ENCODE measurements around the gene EPHA2. TPM values are rescaled to one million over a fixed set of nuclear protein-coding genes. Genes with fewer than 3 reads are reported as not detected.

Gene EPHA2
- total RNA-seq, 1 experiment from 2014 or later = 45.6 TPM

DNA sequence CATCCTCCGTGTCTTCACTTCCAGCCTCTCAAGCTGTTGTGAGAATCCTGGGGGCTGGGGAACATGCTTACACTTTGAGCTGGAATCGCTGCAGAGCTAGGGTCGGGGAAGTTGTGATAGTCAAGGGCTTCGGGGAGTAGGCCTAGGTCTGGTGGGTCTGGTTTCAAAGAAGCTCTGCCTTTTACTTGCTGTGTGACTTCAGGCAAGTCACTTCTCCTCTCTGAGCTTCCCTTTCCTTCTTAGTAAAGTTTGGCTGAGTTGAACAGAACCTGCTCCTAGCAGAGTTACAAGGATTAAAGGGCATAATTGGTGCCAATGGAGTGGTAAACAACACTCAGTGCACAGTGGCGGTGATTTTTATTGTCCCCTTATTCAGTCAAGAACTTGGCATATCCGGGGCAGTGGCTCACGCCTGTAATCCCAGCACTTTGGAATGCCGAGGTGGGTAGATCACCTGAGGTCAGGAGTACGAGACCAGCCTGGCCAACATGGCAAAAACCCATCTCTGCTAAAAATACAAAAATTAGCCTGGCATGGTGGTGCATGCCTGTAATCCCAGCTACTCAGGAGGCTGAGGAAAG lies 30.9 kb upstream of the EPHA2 start:
- no peak for DNase-seq (ENCODE audit: low spot score)
- in situ Hi-C loops (cut with HindIII; ENCODE audit: low sequenced_read_pairs) = no loop called here

DNA sequence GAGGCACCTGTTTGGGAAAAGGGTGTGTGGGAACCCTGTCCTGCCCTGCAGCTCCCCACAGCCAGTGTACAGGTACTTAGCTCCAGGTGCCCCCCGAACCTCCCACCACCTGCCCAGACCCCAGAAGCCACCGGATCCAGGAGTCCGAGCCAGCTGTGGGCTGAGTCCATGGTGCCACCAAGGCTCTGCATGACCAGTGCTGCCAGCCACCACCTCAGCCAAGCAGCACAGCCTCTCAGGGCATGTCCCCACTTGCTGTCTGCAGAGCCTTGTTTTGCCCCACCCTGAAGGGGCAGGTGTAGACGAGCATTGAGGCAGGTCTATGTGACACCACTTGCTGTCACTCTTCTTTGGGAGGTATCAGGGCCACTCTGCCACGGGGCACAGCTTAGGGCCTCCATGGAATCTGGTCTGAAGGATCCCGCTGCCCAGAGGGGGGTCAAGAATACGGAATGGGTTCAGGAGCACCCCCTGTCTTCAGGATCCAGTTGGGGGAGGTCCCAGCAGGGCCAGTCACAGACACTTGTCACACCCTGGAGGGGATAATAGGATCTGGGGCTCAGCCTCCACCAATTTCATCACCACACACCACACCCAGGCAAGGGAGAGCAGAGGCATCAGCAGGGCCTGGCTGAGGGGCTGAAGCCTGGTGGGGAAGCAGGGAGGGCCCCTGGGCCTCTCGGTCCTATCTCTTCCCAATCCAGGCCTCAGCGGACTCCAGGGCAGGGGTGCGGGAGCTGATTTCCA lies 28.9 kb upstream of the EPHA2 start:
- no peak for DNase-seq (ENCODE audit: low spot score)

DNA sequence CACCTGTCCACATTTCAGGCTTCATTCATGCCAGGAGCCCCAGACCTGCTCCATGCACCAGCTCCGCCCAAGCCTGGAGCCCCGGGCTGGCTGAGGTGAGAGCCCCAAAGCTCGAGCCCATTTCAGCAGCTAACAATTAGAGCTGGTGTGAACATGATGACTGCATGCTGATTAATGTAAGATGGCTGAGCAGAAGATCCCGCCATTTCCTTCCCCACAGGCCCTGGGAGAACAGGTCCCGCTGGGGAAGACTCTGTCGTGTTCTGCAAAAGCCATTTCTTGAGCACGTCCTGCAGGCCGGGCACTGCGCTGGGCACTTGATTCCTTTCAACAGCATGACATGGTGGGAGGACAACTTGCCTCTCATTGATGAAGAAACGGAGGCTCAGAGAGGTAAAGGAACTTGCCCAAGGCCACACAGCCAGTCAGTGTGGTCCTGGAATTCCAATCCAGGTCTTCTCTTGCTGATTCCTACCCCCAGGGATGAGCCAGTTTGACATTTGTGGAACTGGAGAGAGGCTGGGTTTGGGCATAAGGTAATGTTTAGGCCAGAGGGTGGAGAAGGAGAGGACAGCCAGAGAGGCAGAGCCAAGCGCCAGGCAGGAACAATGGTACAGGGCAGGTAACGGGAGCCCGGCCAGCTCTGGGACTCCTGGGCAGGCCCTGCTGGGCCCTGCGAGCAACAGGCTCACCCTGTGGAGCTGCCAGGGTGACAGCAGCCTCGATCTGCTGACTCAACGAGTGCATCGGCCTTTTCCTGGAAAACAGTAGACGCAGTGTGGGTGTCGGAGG lies 28.1 kb upstream of the EPHA2 start:
- DNase-seq (ENCODE audit: low spot score) = no peak
- in situ Hi-C loops (cut with HindIII; ENCODE audit: low sequenced_read_pairs) = no loop called here

More for the DNA sequence above, 28.9 kb upstream of the EPHA2 start:
- in situ Hi-C loops (cut with HindIII; ENCODE audit: low sequenced_read_pairs) = no loop called here

DNA sequence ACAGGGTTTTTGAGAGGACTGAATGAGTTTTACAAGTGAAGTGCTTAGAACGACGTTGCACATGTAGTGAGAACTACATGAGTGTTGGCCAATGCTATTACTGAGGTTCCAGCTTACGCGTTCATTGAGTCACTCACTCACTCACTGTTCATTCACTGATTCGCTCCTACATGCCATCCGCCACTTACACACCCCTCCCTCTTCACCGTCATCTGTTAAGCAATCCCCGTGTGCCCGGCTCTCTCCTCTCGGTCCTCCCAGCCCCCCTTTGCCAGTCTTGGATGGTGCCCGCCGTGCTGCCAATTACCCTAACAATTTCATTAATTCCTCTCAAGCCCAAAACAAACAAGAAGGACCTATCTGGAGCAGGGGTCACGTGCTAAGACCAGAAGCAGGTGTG lies 27.3 kb upstream of the EPHA2 start:
- no peak for DNase-seq (ENCODE audit: low spot score)
- in situ Hi-C loops (cut with HindIII; ENCODE audit: low sequenced_read_pairs) = no loop called here

DNA sequence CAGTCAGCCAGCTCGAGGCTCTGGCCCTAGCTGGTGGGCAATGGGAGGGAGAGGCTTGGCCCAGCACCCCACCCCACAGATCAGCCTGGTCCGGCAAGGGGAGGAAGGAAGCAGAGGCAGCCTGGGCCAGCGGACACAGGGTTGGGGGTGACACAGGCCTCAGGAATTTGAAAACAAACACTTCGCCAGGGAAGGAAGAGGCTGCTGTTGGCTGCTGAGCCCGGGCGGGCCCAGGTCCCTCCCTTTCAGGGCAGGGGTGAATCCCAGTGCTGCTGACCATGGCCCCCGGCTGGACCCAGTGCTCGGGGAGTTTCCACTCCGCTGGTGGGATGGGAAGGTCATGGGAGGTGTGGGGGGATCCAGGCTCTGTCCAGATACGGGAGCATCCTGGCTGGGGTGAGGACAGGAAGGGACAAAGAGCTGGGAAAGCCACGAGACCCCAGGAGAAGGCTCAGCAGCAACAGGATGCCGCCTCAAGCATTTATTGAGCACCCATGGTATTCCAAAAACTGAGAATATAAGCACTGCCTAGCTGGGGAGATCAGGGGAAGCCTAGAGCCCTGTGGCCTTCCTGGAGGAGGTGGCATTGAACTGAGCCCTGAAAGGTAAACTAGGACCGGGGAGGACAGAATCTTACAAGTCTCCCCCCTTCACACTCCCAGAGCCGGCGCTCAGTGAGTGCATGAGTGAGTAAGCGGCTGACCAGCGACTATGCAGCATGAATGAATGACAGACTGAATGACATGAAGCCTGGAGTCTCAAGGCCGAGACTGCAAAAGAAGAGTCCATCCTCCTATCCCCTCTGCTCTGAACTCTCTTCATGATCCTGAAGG lies 26.2 kb upstream of the EPHA2 start:
- no peak for DNase-seq (ENCODE audit: low spot score)

DNA sequence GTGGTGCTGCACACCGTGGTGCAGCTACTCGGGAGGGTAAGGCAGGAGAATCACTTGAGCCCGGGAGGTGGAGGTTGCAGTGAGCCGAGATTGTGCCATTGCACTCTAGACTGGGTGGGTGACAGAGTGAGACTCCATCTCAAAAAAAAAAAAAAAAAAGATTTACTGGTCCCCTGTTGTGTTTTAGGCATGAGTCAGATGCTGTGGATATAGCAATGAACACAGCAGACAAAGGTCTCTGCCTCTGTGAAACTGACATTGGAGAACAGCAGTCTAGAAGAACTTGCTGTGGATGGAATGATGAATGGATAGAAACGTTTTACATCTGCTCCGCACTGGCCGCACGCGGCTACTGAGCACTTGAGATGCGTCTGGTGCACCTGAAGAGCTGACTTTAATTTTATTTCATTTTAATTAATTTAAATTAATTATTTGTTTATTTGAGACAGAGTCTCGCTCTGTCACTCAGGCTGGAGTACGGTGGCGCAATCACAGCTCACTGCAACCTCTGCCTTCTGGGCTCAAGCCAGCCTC lies 24.5 kb upstream of the EPHA2 start:
- in situ Hi-C loops (cut with HindIII; ENCODE audit: low sequenced_read_pairs) = no loop called here
- no peak for DNase-seq (ENCODE audit: low spot score)

More for the DNA sequence above, 26.2 kb upstream of the EPHA2 start:
- in situ Hi-C loops (cut with HindIII; ENCODE audit: low sequenced_read_pairs) = no loop called here

DNA sequence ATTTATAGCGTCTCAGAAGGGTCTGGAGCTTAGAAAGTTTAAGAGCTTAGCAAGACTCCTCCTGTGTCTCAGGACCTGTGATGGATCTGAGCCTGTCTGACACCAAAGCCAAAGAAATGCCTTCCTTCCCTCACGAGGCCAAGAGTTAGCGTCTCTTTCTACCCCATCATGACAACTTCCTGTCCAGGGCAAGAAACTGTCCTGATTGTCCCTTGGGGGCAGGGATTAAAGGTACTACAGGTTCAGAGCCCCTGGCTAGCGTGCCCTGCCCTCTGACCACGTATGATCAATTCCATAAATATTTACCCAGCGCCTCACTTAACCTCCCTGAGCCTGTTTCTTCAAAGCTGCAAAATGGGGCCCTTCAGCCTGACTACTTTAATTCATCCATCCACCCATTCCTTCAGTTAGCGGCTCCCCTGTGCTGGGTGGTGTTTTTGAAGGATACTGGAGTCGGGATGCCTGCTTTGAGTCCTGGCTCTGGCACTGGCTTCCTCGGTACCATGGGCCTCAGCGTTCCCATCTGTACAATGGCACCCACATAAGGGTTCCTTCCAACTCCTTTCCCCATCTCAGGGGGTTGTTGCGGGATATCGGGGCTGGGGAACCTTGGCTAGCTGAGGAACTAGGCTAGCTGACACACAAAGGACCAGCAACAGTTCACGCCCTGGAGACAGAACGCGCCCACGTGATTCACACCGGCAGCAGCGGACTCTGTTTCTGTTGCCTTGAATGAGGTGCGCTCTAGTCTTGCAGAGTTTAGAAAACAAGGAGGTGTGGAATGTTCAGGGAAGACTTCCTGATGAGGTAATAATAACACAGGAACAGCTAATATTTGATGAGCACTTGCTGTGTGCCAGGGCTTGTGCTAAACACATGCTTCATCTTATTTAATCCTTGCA lies 23.0 kb upstream of the EPHA2 start:
- in situ Hi-C loops (cut with HindIII; ENCODE audit: low sequenced_read_pairs) = no loop called here
- DNase-seq (ENCODE audit: low spot score) = no peak

DNA sequence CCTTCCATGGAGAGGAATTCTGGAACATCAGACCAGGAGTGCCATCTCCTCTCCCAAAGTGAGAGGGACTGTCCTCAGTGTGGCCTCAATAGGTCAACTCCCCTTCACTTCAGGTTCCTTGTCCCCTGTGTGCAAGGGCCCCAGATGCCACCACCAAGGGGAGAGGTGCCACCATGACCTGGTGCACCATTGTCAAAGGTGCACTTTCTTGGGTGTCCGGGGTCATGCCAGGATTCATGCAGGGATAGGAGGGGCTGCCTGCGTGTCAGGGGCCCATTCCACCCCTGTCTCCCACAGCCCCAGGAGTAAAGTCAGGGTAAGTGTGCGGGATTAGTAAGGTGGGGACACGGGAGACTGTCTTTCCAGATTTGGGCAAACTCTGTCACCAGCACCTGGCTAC lies 21.4 kb upstream of the EPHA2 start:
- DNase-seq (ENCODE audit: low spot score) = no peak
- in situ Hi-C loops (cut with HindIII; ENCODE audit: low sequenced_read_pairs) = no loop called here

DNA sequence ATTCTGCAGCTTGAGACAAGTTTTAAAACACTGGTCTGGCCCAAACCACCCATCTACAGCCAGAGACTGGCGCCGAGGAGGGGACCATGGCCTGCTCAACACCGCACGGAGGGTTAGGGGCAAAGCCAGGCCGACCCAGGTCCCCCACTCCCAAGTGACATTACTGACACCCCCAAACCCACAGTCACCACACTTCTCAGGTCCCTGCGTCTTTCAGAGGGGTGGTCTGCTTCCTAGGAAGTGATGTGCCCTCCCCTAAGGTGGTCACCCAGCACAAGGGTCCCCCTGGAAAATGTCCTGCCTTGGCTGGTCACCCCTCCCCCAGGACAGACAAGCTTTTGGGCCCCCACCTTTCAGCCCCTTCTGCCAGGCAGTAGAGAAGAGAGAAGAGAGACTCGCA lies 20.8 kb upstream of the EPHA2 start:
- in situ Hi-C loops (cut with HindIII; ENCODE audit: low sequenced_read_pairs) = no loop called here
- no peak for DNase-seq (ENCODE audit: low spot score)

DNA sequence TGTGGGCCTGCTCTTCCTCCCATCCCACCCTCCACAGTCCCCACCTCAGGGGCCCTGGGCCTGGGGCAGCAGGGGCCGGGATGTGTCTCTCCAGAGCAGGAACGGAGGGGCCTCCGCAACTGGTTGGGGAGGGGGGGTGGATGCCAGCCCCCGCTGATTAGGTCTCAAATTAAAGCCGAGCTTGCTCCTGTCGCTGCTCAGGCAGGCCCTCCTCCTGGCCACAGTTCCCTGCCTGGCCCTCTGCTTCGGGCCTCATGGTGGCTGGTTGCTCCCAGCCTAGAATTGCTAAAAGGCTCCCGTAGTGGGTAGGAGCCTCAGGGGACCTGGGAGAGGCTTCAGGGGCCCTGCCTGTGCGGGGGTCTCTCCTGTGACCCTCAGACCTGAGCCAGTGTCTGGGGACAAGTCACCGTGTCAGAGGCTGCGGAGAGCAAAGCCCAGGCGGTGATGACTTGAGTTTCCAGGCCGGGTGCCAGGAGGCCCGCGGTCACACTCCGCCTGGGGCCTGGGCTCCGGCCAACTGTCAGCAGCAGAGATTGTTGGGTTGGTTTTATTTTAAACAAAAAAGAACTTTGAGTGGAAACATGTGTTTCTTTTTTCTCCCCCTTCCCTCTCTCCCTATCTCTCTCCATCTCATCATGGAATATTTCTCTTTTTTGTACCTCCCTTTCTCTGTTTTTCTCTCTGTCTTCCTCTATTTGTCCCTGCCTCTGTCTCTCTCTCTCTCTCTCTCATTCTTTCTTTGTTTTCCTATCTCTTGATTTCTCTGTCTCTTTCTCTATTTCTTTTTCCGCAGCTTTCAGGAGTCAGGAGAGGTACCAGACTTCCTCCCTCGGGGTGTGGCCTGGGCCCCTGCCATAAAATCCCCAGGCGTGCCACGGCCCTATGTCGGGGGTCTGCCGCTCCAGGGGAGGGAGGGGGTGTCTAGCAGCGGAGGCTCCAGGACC lies 20.0 kb upstream of the EPHA2 start:
- in situ Hi-C loops (cut with HindIII; ENCODE audit: low sequenced_read_pairs) = no loop called here
- peak; percentile 82 for DNase-seq (ENCODE audit: low spot score)

DNA sequence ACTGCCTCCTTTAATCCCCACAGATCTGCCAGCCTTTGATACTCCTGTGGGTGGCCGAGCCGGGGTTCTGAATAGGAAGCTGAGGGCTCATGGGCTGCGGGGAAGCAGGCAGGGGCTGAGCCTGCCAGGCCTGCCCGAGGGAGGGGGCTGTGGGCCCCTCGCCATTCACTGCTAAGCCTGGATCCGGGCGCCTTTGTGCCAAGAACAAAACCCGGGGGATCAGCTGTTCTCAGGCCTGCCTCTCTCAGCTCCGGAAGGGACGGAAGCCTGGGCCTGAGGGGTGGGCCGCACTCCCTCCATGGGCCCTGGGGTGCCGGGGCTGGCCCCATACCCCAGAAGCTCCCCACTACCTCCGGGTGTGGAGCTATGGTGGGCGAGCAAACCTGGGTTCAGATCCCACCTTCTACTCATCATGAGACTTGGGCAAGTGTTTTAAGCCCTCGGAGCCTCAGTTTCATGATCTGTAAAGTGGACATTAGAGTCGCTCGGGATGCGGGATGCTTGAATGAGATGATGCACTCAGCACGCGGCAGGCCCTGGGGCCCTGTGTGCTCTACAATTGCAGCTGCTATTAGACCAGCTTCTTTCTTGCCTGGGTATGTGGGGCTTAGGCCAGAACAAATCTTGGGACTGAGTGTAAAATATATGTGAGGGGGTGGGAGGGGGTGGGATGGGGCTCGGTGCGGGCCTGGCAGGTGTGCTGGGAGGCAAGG lies 19.2 kb upstream of the EPHA2 start:
- no peak for DNase-seq (ENCODE audit: low spot score)
- in situ Hi-C loops (cut with HindIII; ENCODE audit: low sequenced_read_pairs) = no loop called here

DNA sequence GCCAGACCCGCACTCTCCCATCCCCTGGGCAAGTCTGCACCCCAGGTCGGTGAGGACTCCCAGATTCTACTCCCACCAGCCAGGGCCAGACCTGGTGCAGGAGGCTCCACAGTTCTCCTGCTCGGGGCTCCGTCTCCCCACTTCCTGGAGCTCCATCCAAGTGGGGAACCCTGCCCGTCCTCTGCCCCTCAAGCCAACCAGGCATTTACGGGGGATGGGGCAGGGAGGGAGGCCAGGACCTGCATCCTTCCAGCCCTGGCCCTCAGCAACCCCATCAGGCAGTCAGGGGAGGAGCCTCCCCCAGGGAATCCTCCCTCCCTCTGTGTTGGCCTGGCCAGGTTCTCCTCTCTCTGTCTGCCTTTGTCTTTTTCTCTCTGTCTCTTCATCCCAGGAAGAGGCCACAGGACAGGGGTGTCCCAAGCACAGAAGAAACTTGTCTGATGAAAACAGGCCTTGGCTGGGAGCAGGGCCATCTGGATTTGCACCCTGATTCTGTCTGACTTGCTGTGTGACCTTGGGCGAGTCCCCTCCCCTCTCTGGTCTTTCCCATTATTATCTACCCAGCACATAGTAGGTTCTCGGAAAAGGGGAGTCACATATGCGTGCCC lies 18.5 kb upstream of the EPHA2 start:
- in situ Hi-C loops (cut with HindIII; ENCODE audit: low sequenced_read_pairs) = no loop called here
- DNase-seq (ENCODE audit: low spot score) = no peak

DNA sequence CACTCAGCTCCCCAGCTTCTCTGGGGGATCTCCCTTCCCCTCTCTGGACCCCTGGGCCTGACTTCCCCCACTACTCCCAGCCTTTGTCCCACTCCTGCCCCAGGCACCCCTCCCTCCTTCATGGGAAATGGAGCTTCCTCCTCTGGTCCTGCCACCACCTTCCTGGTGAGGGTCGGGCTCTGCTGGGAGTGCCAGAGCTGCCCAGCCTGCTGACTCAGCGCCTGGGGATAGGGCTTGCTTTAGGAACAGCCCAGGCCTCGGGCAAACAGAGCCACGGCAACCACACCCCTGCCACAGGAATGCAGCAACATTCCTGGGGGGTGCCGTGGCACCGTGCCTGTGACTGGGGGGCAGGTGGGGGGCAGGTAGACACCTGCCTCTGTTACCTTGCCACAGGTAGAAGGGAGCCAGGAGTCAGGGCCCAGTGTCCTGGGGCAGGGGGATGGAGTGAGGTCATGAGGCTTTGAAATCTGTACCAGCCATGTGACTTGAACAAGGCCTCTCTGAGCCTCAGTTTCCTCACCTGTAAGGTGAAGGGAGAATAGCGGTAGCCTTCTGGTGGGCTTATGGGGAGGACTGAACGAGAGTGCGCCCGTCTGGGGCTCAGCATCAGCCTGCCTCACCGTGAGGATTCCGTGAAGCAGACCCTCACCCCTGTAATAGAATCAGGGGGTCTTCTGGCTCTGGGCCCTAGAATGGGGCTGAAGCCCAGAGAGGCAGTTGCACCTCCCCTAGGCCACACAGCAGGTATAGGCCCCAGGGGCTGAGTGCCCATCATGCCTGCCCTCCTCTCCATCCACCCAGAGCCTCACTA lies 17.8 kb upstream of the EPHA2 start:
- no peak for DNase-seq (ENCODE audit: low spot score)
- in situ Hi-C loops (cut with HindIII; ENCODE audit: low sequenced_read_pairs) = no loop called here

DNA sequence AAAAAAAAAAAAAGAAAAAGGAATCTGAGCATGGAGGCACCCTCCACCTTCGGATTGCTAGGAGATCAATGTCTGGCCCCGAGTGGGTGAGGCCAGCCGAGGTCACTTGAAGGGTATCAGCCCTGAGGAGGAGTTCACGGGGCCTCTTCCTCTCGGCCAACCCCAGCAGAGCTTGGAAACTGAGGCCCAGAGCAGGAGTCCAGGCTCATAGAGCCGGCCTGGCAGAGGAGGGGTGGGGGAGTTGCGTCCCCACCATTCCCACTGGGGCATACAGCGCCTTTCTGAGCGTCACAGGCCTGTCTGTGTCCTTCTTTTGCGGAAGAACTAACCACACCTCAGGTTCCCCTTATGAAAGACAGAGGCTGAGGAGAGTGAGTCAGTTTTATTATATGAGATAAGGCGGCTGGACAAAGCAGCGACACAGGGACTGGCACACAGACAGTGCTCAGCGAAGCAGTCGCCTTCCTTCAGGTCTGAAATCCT lies 17.1 kb upstream of the EPHA2 start:
- in situ Hi-C loops (cut with HindIII; ENCODE audit: low sequenced_read_pairs) = no loop called here
- no peak for DNase-seq (ENCODE audit: low spot score)

DNA sequence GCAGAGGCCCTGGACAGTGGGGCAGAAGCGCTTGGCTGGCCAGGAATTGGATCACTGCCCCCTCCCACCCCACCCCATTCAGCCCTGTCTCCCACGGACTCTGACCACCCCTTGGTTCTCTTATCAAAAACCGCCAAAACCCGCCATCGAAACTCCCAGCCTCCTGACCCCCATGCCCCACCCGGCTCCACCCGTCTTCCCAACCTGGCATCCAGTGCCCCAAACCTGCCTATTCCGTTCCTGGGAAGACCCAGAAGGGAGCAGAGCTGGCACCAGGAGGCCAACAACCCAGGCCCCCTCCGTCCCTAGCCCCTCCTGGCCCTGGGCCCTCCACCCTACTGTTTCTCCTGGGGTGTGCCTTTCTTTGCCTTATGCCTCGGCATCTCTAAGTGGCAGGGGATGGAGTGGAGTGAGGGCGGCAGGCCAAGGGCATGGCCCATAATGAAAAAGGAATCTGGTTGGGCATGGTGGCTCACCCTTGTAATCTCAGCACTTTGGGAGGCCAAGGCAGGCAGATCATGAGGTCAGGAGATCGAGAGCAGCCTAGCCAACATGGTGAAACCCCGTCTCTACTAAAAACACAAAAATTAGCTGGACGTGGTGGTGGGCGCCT lies 16.5 kb upstream of the EPHA2 start:
- in situ Hi-C loops (cut with HindIII; ENCODE audit: low sequenced_read_pairs) = no loop called here
- no peak for DNase-seq (ENCODE audit: low spot score)

All from G401 (cell line).